ENCODE measurements around the gene MED12L. TPM values are rescaled to one million over a fixed set of nuclear protein-coding genes. Genes with fewer than 3 reads are reported as not detected.

Gene MED12L
- total and polyA plus RNA-seq, 7 donors, result 0.01 to 2.6 (median 0.17) TPM

DNA sequence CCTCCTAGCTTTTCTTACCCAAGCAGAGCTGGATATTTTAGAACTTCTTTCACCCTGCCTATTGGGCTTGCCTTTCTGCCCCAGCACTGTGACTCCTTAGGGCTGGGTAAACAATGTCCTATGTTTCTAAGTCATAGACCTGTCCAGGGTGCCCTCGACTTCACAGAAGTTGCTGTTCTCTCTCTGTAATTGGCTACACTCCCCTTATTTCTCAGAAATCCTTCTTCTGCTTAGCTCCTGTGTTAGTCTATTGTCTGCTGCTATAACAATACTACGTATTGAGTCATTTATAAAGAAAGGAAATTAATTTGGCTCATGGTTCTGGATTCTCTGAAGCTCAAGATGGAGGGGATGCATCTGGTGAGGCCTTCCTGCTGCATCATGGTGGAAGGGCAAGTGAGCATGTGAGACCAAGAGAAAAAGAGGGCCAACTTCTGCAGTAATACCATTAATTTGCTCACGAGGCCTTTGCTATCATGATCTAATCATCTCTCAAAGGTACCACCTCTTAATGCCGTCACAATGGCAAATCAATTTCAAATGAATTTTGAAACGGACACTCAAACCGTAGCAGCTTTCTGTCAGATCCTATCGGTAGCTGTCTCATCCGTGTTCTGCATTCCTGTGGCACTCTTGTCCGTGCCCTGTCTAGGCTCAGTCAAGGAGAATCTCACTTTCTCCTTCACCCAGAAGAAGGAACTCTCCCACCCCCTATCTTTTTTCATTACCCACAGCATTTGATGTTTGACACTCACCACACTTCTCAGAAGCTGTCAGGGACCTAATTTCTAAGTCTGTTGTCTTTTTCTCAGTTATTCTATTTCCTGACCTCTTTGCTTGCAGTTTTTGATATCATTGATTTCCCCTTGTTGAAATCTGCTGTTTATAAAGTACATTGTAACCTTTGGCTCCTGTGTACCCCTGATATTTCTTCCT is 139.8 kb downstream of the MED12L start:
- TF ChIP-seq, protein P1, sequence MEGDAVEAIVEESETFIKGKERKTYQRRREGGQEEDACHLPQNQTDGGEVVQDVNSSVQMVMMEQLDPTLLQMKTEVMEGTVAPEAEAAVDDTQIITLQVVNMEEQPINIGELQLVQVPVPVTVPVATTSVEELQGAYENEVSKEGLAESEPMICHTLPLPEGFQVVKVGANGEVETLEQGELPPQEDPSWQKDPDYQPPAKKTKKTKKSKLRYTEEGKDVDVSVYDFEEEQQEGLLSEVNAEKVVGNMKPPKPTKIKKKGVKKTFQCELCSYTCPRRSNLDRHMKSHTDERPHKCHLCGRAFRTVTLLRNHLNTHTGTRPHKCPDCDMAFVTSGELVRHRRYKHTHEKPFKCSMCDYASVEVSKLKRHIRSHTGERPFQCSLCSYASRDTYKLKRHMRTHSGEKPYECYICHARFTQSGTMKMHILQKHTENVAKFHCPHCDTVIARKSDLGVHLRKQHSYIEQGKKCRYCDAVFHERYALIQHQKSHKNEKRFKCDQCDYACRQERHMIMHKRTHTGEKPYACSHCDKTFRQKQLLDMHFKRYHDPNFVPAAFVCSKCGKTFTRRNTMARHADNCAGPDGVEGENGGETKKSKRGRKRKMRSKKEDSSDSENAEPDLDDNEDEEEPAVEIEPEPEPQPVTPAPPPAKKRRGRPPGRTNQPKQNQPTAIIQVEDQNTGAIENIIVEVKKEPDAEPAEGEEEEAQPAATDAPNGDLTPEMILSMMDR (IDR thresholded peaks at IDR 0.05), result no peak
- Histone ChIP-seq H3K4me3 (no peak overlapping the region), H3K4me1 (peaks cover 23% of the 10 kb centered on the region), H3K27ac (peak overlapping the region; percentile 68), H3K36me3 (ENCODE audit: insufficient read depth in 1 of 2, low read depth in 1 of 2) (no peaks in the 10 kb centered on the region), H3K27me3 (ENCODE audit: insufficient read depth in 3 of 3, low read length in 2 of 3) (no peaks in the 10 kb centered on the region), H3K9me3 (no peaks in the 10 kb centered on the region)
- ATAC-seq (no peak), DNase-seq (no peak)
- intact Hi-C loops (cut with DNase I), result loop anchor here (5.0 kb wide), 3 partner anchors 57 to 102 kb away; partner anchors contain the start of gene P2RY13 (in 1 of the 2)
- 68 to 82% (median 81%) methylated on average over 9 of the region's 9 CpGs for WGBS, 3 donors

DNA sequence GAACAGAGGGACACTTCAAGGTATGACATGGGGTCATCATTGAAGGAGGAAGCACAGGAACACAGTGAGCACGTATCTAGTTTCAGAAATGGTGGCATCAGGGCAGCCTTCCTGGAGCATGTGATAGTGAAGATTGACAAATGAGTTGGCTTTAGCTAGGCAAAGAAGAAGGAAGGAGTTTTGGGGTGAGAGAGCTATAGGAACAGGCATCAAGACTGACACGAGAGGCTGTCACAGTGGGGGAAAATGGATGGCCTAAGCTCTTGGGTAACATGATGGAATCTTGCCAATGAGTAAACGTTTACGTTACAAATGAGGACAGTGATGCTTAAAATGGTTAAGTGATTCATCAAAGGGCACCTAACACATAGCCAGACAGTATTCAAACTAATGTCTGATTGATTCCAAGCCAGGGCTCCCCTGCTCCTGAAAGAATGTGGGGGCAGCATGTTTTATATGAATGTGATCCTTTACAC is 140.7 kb downstream of the MED12L start:
- TF ChIP-seq, protein P1 (IDR thresholded peaks at IDR 0.05), result no peak
- Histone ChIP-seq H3K4me1 (peaks cover 23% of the 10 kb centered on the region), H3K36me3 (ENCODE audit: insufficient read depth in 1 of 2, low read depth in 1 of 2) (no peaks in the 10 kb centered on the region), H3K9me3 (no peaks in the 10 kb centered on the region), H3K4me3 (no peak overlapping the region), H3K27ac (peak overlapping the region; percentile 68), H3K27me3 (ENCODE audit: insufficient read depth in 3 of 3, low read length in 2 of 3) (no peaks in the 10 kb centered on the region)
- intact Hi-C loops (cut with DNase I), result loop anchor here (2.0 to 5.0 kb wide), 4 partner anchors 56 to 101 kb away; partner anchors contain the start of gene P2RY13 (in 1 of the 2)
- ATAC-seq (peak; percentile 79 to 90 (median 86)), DNase-seq (no peak)
- 27 to 54% (median 31%) methylated on average over 4 of the region's 4 CpGs for WGBS, 3 donors

DNA sequence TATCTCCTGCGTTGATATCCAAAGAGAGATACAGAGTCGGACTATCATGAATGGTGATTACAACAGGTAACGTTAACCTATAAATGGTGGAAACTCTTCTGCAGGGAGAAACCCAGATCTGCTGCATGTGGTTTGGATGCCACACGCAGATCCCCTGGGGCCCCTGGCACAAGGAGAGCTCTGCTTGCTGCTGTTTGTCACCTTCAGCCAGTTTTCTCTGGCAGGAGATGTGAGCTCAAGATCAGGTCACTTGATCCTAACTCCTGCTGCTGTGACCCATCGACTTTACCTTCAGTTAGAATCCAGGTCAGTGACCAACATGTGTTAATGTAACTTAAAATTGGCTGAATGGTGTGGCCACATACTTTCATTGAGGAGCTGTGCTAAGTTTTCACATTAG is 141.4 kb downstream of the MED12L start:
- Histone ChIP-seq H3K36me3 (ENCODE audit: insufficient read depth in 1 of 2, low read depth in 1 of 2) (no peaks in the 10 kb centered on the region), H3K27ac (peak overlapping the region; percentile 68), H3K27me3 (ENCODE audit: insufficient read depth in 3 of 3, low read length in 2 of 3) (no peaks in the 10 kb centered on the region), H3K4me3 (no peak overlapping the region), H3K4me1 (peaks cover 23% of the 10 kb centered on the region), H3K9me3 (no peaks in the 10 kb centered on the region)
- TF ChIP-seq, protein P1 (IDR thresholded peaks at IDR 0.05), result no peak
- intact Hi-C loops (cut with DNase I), result loop anchor here (1.0 to 5.0 kb wide), 5 partner anchors 55 to 100 kb away; partner anchors contain the start of gene P2RY13 (in 1 of the 2)
- ATAC-seq, result peak; percentile 47 to 79 (median 66)
- WGBS, 3 donors, result 59 to 72% (median 66%) methylated on average over 5 of the region's 5 CpGs
- peak in 1 of 2 donors; percentile 54 for DNase-seq

DNA sequence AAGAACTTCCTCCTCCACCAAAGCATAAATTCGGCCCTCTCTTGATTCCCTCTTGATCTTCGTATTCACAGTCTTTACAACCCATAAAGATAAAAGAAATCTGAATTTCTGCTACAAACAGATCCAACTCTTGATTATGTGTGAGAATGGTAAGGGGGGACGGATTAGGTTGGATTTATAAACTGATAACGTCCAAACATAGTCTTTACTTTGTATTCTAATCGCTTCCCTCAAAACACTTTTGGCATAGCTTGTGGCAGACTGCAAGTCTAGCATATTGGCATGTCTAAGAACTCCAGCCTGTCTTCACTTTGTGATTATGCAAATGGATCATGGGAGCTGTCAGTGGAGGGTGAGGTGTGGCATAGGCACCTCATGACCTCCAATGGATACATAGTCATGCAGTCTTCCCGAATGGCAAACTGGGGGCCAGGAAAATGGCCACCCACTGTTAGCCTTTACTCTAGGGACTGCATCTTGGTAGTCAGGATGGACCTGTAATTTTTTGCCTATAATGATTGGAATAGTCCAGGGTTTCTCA is 141.9 kb downstream of the MED12L start:
- TF ChIP-seq, protein P1 (IDR thresholded peaks at IDR 0.05), result no peak
- Histone ChIP-seq H3K4me3 (no peak overlapping the region), H3K27me3 (ENCODE audit: insufficient read depth in 3 of 3, low read length in 2 of 3) (no peaks in the 10 kb centered on the region), H3K9me3 (no peaks in the 10 kb centered on the region), H3K4me1 (peaks cover 23% of the 10 kb centered on the region), H3K36me3 (ENCODE audit: insufficient read depth in 1 of 2, low read depth in 1 of 2) (no peaks in the 10 kb centered on the region), H3K27ac (peak overlapping the region; percentile 68)
- ATAC-seq (peak; percentile 18 to 46 (median 38)), DNase-seq (no peak)
- intact Hi-C loops (cut with DNase I), result loop anchor here (1.0 to 5.0 kb wide), 5 partner anchors 55 to 100 kb away; partner anchors contain the start of gene P2RY13 (in 1 of the 2)
- WGBS, 3 donors, result 77 to 83% (median 83%) methylated on average over 6 of the region's 6 CpGs
